GM10266 (cell line): ENCODE measurements around the gene TRIO.

Experiments used
- DNase-seq: peaks from one replicate; pipeline ENCODE4 v3.0.0; 2012; ENCODE audit errors: extremely low spot score
- CTCF ChIP-seq: IDR thresholded peaks from 2 replicates; pipeline ENCODE4 v1.5.1; 2012; ENCODE audit warnings: mild to moderate bottlenecking, low read depth; ENCODE audit not compliant: control insufficient read depth, insufficient read depth; ENCODE audit errors: missing control alignments

Gene TRIO

GRCh38 chr5:14416621-14417275 lies 273.6 kb downstream of the TRIO start:
- TF ChIP-seq CTCF = no peak
- no peak for DNase-seq

GRCh38 chr5:14417276-14417730 lies 274.2 kb downstream of the TRIO start:
- no peak for DNase-seq
- TF ChIP-seq CTCF = no peak

- no peak for TF ChIP-seq CTCF
- no peak for DNase-seq
Measured at GRCh38 chr5:14417792-14418765, 274.9 kb downstream of the TRIO start.

GRCh38 chr5:14419686-14420085 lies 276.5 kb downstream of the TRIO start:
- no peak for TF ChIP-seq CTCF
- no peak for DNase-seq

GRCh38 chr5:14420101-14420811 lies 277.1 kb downstream of the TRIO start:
- DNase-seq = no peak
- no peak for TF ChIP-seq CTCF

- no peak for DNase-seq
- TF ChIP-seq CTCF = no peak
Measured at GRCh38 chr5:14421851-14422250, 278.7 kb downstream of the TRIO start.
